ENCODE measurements around the gene LANCL3. TPM values are rescaled to one million over a fixed set of nuclear protein-coding genes. Genes with fewer than 3 reads are reported as not detected.

LANCL3 gene
- total RNA-seq, 2 donors from 2014 or later, result 0.07 to 0.11 TPM

GRCh38 chrX:37686996-37687395, 115.5 kb downstream of the LANCL3 start:
- Mint-ChIP-seq H3K36me3 (ENCODE audit: low read depth) (no peaks in the 10 kb centered on the region), H3K27ac (no peak overlapping the region), H3K27me3 (ENCODE audit: insufficient read depth) (peaks cover 22% of the 10 kb centered on the region), H3K4me1 (no peaks in the 10 kb centered on the region), H3K9me3 (peaks cover 26% of the 10 kb centered on the region), H3K4me3 (no peak overlapping the region)
- Histone ChIP-seq H3K27me3 (ENCODE audit: control insufficient read depth, insufficient read depth, low read length, poor library complexity, severe bottlenecking) (peaks cover 21% of the 10 kb centered on the region), H3K4me1 (ENCODE audit: control insufficient read depth, insufficient read depth, low read length) (no peaks in the 10 kb centered on the region), H3K9me3 (ENCODE audit: control insufficient read depth, low read length) (no peaks in the 10 kb centered on the region), H3K27ac (ENCODE audit: low read depth, low read length) (no peak overlapping the region), H3K9ac (ENCODE audit: extremely low read depth, low read length, poor library complexity, severe bottlenecking) (no peak overlapping the region), H3K36me3 (ENCODE audit: control insufficient read depth, insufficient read depth, low read length) (no peaks in the 10 kb centered on the region), H3K4me3 (ENCODE audit: low read length) (no peak overlapping the region)
- no peak for DNase-seq
- 100% methylated on average over 1 of the region's 3 CpGs; no CpG with 5 or more reads in 1 of the 2 experiments for WGBS, 2 experiments (ENCODE audit: insufficient coverage in 1 of 2, insufficient read length in 1 of 2)
- TF ChIP-seq, protein P1, sequence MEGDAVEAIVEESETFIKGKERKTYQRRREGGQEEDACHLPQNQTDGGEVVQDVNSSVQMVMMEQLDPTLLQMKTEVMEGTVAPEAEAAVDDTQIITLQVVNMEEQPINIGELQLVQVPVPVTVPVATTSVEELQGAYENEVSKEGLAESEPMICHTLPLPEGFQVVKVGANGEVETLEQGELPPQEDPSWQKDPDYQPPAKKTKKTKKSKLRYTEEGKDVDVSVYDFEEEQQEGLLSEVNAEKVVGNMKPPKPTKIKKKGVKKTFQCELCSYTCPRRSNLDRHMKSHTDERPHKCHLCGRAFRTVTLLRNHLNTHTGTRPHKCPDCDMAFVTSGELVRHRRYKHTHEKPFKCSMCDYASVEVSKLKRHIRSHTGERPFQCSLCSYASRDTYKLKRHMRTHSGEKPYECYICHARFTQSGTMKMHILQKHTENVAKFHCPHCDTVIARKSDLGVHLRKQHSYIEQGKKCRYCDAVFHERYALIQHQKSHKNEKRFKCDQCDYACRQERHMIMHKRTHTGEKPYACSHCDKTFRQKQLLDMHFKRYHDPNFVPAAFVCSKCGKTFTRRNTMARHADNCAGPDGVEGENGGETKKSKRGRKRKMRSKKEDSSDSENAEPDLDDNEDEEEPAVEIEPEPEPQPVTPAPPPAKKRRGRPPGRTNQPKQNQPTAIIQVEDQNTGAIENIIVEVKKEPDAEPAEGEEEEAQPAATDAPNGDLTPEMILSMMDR (conservative IDR thresholded peaks at IDR 0.05), result no peak

- Mint-ChIP-seq H3K36me3 (ENCODE audit: low read depth) (no peaks in the 10 kb centered on the region), H3K9me3 (peaks cover 26% of the 10 kb centered on the region), H3K4me1 (no peaks in the 10 kb centered on the region), H3K4me3 (no peak overlapping the region), H3K27me3 (ENCODE audit: insufficient read depth) (peaks cover 19% of the 10 kb centered on the region), H3K27ac (no peak overlapping the region)
- H3K9me3 ChIP-seq (ENCODE audit: control insufficient read depth, low read length), result no peaks in the 10 kb centered on the region
- TF ChIP-seq, protein P1 (conservative IDR thresholded peaks at IDR 0.05), result no peak
- H3K4me1 ChIP-seq (ENCODE audit: control insufficient read depth, insufficient read depth, low read length), result no peaks in the 10 kb centered on the region
- H3K4me3 ChIP-seq (ENCODE audit: low read length), result no peak overlapping the region
- H3K36me3 ChIP-seq (ENCODE audit: control insufficient read depth, insufficient read depth, low read length), result no peaks in the 10 kb centered on the region
- no peak overlapping the region for H3K27ac ChIP-seq (ENCODE audit: low read depth, low read length)
- H3K9ac ChIP-seq (ENCODE audit: extremely low read depth, low read length, poor library complexity, severe bottlenecking), result no peak overlapping the region
- H3K27me3 ChIP-seq (ENCODE audit: control insufficient read depth, insufficient read depth, low read length, poor library complexity, severe bottlenecking), result peaks cover 15% of the 10 kb centered on the region
- no peak for DNase-seq
Measured at GRCh38 chrX:37690119-37690518, 118.7 kb downstream of the LANCL3 start.

- 95% methylated on average over 2 of the region's 3 CpGs; no CpG with 5 or more reads in 1 of the 2 experiments for WGBS, 2 experiments (ENCODE audit: insufficient coverage in 1 of 2, insufficient read length in 1 of 2)
- TF ChIP-seq, protein P1 (conservative IDR thresholded peaks at IDR 0.05), result no peak
Measured at GRCh38 chrX:37692918-37693317, 121.5 kb downstream of the LANCL3 start.

More at GRCh38 chrX:37692918-37693317, 121.5 kb downstream of the LANCL3 start:
- no peak overlapping the region for H3K9ac ChIP-seq (ENCODE audit: extremely low read depth, low read length, poor library complexity, severe bottlenecking)
- DNase-seq, result no peak
- H3K27me3 ChIP-seq (ENCODE audit: control insufficient read depth, insufficient read depth, low read length, poor library complexity, severe bottlenecking), result no peaks in the 10 kb centered on the region
- H3K27ac ChIP-seq (ENCODE audit: low read depth, low read length), result no peak overlapping the region
- Mint-ChIP-seq H3K36me3 (ENCODE audit: low read depth) (no peaks in the 10 kb centered on the region), H3K4me3 (no peak overlapping the region), H3K4me1 (no peaks in the 10 kb centered on the region), H3K9me3 (peaks cover 22% of the 10 kb centered on the region), H3K27ac (no peak overlapping the region), H3K27me3 (ENCODE audit: insufficient read depth) (no peaks in the 10 kb centered on the region)
- no peaks in the 10 kb centered on the region for H3K9me3 ChIP-seq (ENCODE audit: control insufficient read depth, low read length)
- H3K4me3 ChIP-seq (ENCODE audit: low read length), result no peak overlapping the region
- no peaks in the 10 kb centered on the region for H3K36me3 ChIP-seq (ENCODE audit: control insufficient read depth, insufficient read depth, low read length)
- no peaks in the 10 kb centered on the region for H3K4me1 ChIP-seq (ENCODE audit: control insufficient read depth, insufficient read depth, low read length)
